ENCODE data around the gene ITGB2. TPM values are rescaled to one million over a fixed set of nuclear protein-coding genes. Genes with fewer than 3 reads are reported as not detected.

The ITGB2 gene
- total RNA-seq, 1 experiment from 2014 or later, result 6.0 TPM

DNA sequence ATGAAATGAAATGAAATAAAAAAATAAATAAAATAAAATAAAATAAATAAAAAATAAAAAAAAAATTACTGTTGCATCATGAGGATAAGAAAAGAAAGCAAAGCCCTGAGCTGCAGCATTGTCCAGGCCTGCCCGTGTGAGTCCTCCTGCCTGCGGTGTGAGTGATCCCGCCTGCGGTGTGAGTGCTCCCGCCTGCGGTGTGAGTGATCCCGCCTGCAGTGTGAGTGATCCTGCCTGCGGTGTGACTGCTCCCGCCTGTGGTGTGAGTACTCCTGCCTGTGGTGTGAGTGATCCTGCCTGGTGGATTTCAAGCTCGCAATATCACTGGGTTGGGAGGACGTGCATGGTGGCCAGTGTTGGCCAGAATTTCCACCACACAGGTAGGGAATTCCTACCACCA lies 24.8 kb downstream of the ITGB2 start:
- Histone ChIP-seq H3K9me2 (ENCODE audit: insufficient read depth) (no peaks in the 10 kb centered on the region), H3K27ac (no peak overlapping the region), H3K79me2 (ENCODE audit: low read depth) (no peaks in the 10 kb centered on the region), H3K4me2 (no peak overlapping the region), H4K20me1 (ENCODE audit: insufficient read depth) (no peaks in the 10 kb centered on the region), H3K36me3 (ENCODE audit: low read depth) (no peaks in the 10 kb centered on the region), H3K9me3 (ENCODE audit: insufficient read depth, low read depth) (no peaks in the 10 kb centered on the region), H3F3A (ENCODE audit: insufficient read depth, low read depth) (peaks cover 4% of the 10 kb centered on the region), H3K4me1 (replicated peaks; ENCODE audit: insufficient read depth) (no peaks in the 10 kb centered on the region), H2AFZ (no peak overlapping the region), H3K4me3 (no peak overlapping the region), H3K27me3 (ENCODE audit: insufficient read depth, low read depth) (no peaks in the 10 kb centered on the region)
- TF ChIP-seq EZH2 (IDR thresholded peaks at IDR 0.05; ENCODE audit: low read depth), result no peak
- TF ChIP-seq, protein P1, sequence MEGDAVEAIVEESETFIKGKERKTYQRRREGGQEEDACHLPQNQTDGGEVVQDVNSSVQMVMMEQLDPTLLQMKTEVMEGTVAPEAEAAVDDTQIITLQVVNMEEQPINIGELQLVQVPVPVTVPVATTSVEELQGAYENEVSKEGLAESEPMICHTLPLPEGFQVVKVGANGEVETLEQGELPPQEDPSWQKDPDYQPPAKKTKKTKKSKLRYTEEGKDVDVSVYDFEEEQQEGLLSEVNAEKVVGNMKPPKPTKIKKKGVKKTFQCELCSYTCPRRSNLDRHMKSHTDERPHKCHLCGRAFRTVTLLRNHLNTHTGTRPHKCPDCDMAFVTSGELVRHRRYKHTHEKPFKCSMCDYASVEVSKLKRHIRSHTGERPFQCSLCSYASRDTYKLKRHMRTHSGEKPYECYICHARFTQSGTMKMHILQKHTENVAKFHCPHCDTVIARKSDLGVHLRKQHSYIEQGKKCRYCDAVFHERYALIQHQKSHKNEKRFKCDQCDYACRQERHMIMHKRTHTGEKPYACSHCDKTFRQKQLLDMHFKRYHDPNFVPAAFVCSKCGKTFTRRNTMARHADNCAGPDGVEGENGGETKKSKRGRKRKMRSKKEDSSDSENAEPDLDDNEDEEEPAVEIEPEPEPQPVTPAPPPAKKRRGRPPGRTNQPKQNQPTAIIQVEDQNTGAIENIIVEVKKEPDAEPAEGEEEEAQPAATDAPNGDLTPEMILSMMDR (conservative IDR thresholded peaks at IDR 0.05), result no peak
- CTCF ChIA-PET, result no interaction called here
- intact Hi-C loops (cut with micrococcal nuclease; ENCODE audit: unreplicated experiment), result no loop called here
- no TSS peak for BruUV-seq (replicated peaks)
- POLR2A ChIA-PET (ENCODE audit: unreplicated experiment), result no interaction called here
- no peak for DNase-seq

DNA sequence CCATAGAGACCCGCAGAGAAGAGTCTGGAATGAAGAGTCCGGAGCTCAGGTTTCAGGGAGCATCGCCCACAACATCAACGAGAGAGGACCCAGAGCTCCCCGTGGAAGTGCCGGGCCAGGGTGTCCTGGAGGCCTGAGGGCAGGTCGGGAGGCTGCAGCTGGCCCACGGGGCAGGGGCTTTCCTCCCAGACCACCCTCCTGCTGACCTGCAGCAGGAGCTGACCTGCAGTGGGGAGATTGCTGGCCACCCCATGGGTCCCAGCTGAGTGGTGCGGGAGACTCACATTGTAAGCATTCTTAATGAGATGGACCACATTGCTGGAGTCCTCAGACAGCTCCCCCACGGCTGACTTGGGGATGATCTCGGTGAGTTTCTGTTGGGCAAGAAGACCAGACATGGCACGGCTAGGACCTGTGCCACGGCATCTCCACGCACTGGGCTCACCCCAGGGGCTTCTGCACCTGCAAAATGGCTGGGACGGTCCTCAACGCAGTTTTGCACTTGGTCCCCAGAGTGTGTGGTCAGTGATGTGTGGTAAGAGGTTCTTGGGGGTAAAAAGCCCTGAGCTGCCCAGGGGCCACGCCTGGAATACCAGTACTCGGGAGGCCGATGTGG lies 25.9 kb downstream of the ITGB2 start:
- Histone ChIP-seq H3K4me3 (no peak overlapping the region), H3K36me3 (ENCODE audit: low read depth) (no peaks in the 10 kb centered on the region), H3K9me3 (ENCODE audit: insufficient read depth, low read depth) (no peaks in the 10 kb centered on the region), H4K20me1 (ENCODE audit: insufficient read depth) (no peaks in the 10 kb centered on the region), H3K4me2 (no peak overlapping the region), H3K4me1 (replicated peaks; ENCODE audit: insufficient read depth) (no peaks in the 10 kb centered on the region), H3K9me2 (ENCODE audit: insufficient read depth) (no peaks in the 10 kb centered on the region), H2AFZ (no peak overlapping the region), H3F3A (ENCODE audit: insufficient read depth, low read depth) (peaks cover 4% of the 10 kb centered on the region), H3K79me2 (ENCODE audit: low read depth) (no peaks in the 10 kb centered on the region), H3K27me3 (ENCODE audit: insufficient read depth, low read depth) (no peaks in the 10 kb centered on the region), H3K27ac (no peak overlapping the region)
- intact Hi-C loops (cut with micrococcal nuclease; ENCODE audit: unreplicated experiment), result no loop called here
- ChIA-PET POLR2A (ENCODE audit: unreplicated experiment) (no interaction called here), CTCF (no interaction called here)
- no TSS peak for BruUV-seq (replicated peaks)
- no peak for TF ChIP-seq EZH2 (IDR thresholded peaks at IDR 0.05; ENCODE audit: low read depth)
- TF ChIP-seq, protein P1 (conservative IDR thresholded peaks at IDR 0.05), result no peak
- DNase-seq, result no peak

DNA sequence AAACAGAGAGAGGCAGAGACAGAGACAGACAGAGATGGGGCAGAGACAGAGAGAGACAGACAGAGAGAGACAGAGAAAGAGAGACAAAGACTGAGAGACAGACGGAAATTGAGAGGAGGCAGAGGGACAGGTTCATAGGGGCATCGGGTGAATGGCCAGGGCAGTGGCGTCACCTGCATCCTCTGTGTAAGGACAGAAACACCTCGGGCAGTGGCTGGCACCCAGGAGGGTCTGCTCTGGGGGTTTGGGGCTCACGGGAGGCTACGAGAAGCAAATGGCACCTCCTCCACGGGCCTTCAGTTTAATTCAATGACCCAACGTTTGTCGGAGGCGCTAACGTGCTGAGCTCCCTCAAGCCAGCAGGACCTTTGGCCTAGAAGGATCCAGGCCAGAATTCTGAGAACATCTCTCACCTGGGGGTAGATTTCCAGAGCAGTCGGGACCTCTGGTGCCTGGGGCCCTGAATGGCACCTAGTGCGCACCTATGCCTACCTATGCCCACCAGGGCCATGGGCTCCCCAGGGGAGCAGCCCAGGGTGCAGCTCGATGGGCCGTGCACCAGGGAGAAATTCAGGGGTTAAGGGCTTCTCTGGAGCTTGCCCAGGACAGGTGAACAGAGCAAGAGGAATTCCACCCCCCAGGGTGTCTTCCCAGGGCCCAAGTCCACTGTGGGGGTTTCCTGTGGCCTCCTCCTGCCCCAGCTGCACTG lies 26.6 kb downstream of the ITGB2 start:
- Histone ChIP-seq H3K9me2 (ENCODE audit: insufficient read depth) (no peaks in the 10 kb centered on the region), H3K4me3 (no peak overlapping the region), H4K20me1 (ENCODE audit: insufficient read depth) (no peaks in the 10 kb centered on the region), H3K9me3 (ENCODE audit: insufficient read depth, low read depth) (no peaks in the 10 kb centered on the region), H3K4me2 (no peak overlapping the region), H3K27ac (no peak overlapping the region), H3K27me3 (ENCODE audit: insufficient read depth, low read depth) (no peaks in the 10 kb centered on the region), H3K4me1 (replicated peaks; ENCODE audit: insufficient read depth) (no peaks in the 10 kb centered on the region), H3F3A (ENCODE audit: insufficient read depth, low read depth) (peaks cover 4% of the 10 kb centered on the region), H2AFZ (no peak overlapping the region), H3K36me3 (ENCODE audit: low read depth) (no peaks in the 10 kb centered on the region), H3K79me2 (ENCODE audit: low read depth) (no peaks in the 10 kb centered on the region)
- no peak for DNase-seq
- POLR2A ChIA-PET (ENCODE audit: unreplicated experiment), result interaction anchor here (0.5 kb wide), 1 partner anchor 21 kb away, joined by 4 read pairs; no protein-coding TSS in a partner anchor
- intact Hi-C loops (cut with micrococcal nuclease; ENCODE audit: unreplicated experiment), result loop anchor here (2.0 kb wide), 1 partner anchor 35 kb away; no protein-coding TSS in a partner anchor
- no peak for TF ChIP-seq EZH2 (IDR thresholded peaks at IDR 0.05; ENCODE audit: low read depth)
- TF ChIP-seq, protein P1 (conservative IDR thresholded peaks at IDR 0.05), result no peak
- CTCF ChIA-PET, result interaction anchor here (0.6 kb wide), 1 partner anchor 17 kb away, joined by 3 read pairs; no protein-coding TSS in a partner anchor
- no TSS peak for BruUV-seq (replicated peaks)
